Activated CD4-positive, CD25-positive, alpha-beta regulatory T cell (primary cell): Measurements from ENCODE around the gene IZUMO3.
"Not testable (repeated sequence)": the region's sequence is repeated elsewhere in the genome, so short reads cannot be mapped to it uniquely, and the experiment has no call there.

Experiments used
- DNase-seq, 4 experiments: peaks; one replicate each; lab custom pipeline; 2025; lab: John Stamatoyannopoulos, UW

Gene IZUMO3

GRCh38 chr9:24545847-24546522, at the start of gene IZUMO3:
IZUMO3 (minus strand) TSS chr9:24545897; CDS start chr9:24545649, 248 bp downstream.
- no peak for DNase-seq

- no peak for DNase-seq
Observed at GRCh38 chr9:24594234-24594850, 48.6 kb upstream of the IZUMO3 start.

DNA sequence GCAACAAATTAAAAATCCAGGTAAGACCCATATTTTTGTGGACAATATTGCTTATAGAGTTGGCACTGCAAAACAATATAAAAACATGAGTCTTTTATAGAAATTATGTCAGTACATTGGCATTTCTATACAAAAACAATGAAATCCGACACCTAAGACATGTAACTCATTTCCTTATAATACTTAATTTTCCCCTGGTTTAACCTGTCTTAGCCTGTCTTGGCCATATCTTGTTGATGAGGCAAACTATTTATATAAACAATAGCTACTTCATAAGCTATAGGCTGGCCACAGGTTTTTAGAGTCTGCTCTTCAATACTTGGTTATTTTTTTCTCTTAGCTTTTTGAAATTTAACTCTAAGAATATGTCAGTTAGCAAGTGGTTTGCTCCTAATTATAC, 44.7 kb upstream of the IZUMO3 start:
- no peak for DNase-seq

GRCh38 chr9:24587883-24588282, 42.2 kb upstream of the IZUMO3 start:
- no peak for DNase-seq

- no peak for DNase-seq
Observed at GRCh38 chr9:24582146-24583126, 36.7 kb upstream of the IZUMO3 start.

DNA sequence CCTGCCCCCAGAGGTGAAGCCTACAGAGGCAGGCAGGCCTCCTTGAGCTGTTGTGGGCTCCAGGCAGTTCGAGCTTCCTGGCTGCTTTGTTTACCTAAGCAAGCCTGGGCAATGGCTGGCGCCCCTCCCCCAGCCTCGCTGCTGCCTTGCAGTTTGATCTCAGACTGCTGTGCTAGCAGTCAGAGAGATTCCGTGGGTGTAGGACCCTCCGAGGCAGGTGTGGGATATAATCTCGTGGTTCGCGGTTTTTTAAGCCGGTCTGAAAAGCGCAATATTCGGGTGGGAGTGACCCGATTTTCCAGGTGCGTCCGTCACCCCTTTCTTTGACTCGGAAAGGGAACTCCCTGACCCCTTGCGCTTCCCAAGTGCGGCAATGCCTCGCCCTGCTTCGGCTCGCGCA, 34.3 kb upstream of the IZUMO3 start:
- not testable (repeated sequence) for DNase-seq

- DNase-seq: no peak
Observed at GRCh38 chr9:24572406-24572805, 26.7 kb upstream of the IZUMO3 start.

DNA sequence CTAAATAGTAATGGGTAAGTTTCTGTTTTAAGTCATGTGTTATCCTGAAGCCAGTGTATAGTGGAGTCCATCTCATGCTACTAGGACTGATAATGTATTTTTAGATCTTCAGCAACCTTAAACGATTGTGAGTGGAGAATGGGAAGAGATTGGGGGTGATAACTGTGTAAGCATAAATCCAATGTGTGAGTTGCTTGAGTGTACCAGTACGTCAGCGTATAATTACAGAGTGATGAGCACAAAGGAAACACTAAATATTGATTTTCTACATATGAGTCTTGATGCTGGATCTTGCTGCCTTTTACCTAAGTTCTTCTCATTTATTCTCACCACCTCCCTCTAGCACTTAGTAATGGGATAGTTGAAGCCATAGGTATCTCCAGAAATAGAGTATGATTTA, 16.3 kb upstream of the IZUMO3 start:
- DNase-seq: no peak

DNA sequence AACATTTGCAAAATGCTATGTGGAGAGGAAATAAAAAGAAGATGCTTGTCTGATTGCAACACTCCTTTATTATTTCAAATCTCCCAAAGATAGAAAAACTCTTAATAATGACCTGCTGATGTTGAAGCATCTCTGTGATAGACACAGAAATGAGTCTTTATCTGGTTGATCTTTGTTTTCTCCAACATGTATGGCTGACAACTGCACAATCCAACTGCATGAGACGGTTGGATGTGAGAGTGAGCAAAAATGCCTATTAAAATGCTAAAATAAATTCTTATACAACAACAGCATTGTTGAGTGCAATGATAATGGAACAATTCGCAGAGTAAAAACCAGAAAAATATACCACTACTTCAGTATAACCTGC, 7.5 kb upstream of the IZUMO3 start:
- DNase-seq: no peak

GRCh38 chr9:24552526-24553182, 7.0 kb upstream of the IZUMO3 start:
- DNase-seq: no peak

DNA sequence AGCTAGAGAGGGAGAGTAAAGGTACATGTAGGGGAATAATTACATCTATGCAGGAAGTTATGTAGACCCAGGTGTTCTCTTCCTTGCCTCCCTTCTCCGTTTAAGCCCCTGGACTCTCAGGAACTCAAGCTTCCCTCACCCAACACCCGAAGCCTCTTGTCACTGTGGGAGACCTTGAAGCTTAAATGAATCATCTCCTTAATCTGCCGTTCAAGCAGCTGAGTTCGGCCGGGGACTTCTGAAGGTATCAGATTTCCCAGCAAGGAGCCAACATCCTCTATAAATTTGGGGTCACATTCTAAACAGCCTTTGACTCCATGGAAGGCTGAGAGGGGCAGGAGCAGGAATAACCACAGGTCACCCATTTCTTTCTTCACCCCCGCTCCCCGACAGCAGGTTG, 412 bp downstream of the IZUMO3 start:
- DNase-seq: no peak

DNA sequence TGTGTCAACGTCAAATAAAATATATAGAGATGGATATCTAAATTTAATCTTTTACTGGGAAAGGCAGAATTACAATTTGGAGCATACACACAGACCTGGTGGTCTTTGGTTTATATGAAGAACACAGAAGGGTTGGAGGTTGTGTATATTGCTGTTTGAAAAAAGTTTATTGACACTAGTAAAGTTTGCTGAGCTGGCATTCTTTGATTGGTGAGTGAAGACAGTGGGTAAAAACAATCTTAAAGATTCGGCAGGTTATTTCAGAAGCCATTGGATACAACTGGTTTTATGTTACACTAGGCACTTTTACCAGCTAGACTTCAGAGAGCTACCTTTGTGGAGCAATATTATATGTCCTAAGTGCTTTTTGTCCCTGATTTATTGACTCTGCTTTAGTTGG, 27.2 kb downstream of the IZUMO3 start:
- DNase-seq: no peak

GRCh38 chr9:24516463-24516862, 29.2 kb downstream of the IZUMO3 start:
- no peak for DNase-seq

DNA sequence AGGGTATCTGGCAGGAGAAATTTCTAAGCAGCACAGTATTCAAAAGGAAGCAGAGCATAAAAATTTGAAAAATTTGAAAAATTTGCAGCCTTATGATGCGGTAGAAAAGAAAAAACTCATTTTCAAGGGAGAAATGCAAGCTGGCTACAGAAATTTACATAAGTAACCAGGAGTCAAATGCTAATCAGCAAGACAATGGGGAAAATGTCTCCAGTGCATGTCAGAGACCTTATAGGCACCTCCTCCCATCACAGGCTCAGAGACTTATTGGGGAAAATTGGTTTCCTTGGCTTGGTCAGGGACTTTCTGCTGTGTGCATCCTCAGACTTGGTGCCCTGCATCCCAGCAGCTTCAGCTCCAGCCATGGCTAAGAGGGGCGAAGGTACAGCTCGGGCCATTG, 35.8 kb downstream of the IZUMO3 start:
- DNase-seq: no peak

DNA sequence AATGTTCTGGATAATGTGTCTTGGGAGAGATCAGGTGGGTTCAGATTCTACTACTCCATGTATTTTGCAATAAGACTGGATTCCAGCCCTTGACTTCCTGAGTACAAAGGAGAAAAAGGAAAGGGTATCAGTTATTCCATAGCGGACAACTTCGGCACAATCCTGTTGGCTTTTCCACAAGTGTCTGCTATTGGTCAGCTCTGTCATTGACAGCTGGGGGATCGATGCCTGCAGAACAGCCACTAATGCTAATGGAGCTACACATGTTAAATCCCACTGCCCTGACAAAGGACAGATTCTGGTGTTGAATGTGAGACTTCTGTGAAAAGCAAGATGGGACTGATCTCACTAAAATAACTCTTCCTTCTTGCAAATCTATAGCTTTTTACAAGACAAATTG, 41.2 kb downstream of the IZUMO3 start:
- no peak for DNase-seq

- no peak for DNase-seq
Observed at GRCh38 chr9:24502206-24502937, 43.3 kb downstream of the IZUMO3 start.

- DNase-seq: no peak
Observed at GRCh38 chr9:24500761-24501160, 44.9 kb downstream of the IZUMO3 start.

GRCh38 chr9:24498632-24499031, 47.1 kb downstream of the IZUMO3 start:
- no peak for DNase-seq

DNA sequence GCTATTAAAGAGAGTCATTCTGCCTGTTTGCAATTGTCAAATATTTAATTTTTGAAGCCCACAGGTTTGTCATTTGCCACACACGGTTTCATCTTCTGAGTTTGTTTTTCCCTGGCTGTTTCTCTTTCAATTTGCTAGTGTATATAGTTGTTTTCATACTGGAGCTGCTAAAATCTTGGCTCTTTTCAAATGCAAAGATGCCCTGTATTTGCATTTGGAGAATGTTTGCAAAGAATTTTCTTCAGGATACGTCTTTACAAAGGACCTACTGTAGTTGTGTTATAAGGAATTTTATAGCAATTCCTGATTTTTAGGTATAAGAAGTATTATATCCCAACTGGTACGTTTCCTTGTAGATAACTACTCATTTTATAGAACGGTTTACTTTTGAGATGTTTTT, 48.0 kb downstream of the IZUMO3 start:
- no peak for DNase-seq
